ENCODE data around the gene STXBP5L. TPM values are rescaled to one million over a fixed set of nuclear protein-coding genes. Genes with fewer than 3 reads are reported as not detected.

Gene STXBP5L
- polyA plus RNA-seq, 6 donors from 2014 or later = not detected

GRCh38 chr3:120926146-120926545, 18.1 kb downstream of the STXBP5L start:
- Mint-ChIP-seq H3K4me3 (no peak overlapping the region), H3K9me3 (peaks cover 0 to 53% (median 24%) of the 10 kb centered on the region in 7 donors), H3K27me3 (no peaks in the 10 kb centered on the region), H3K27ac (peak overlapping the region in 1 of 6 donors; percentile 46), H3K36me3 (peaks cover 4 to 12% of the 10 kb centered on the region in 2 donors), H3K4me1 (no peaks in the 10 kb centered on the region)
- no peak for ATAC-seq (ENCODE audit: low read depth in 2 of 2)
- no peak for DNase-seq

GRCh38 chr3:120928991-120929390, 21.0 kb downstream of the STXBP5L start:
- Mint-ChIP-seq H3K27ac (no peak overlapping the region), H3K27me3 (no peaks in the 10 kb centered on the region), H3K9me3 (peaks cover 0 to 42% (median 19%) of the 10 kb centered on the region in 7 donors), H3K4me1 (no peaks in the 10 kb centered on the region), H3K4me3 (no peak overlapping the region), H3K36me3 (peaks cover 4 to 12% of the 10 kb centered on the region in 2 donors)
- no peak for ATAC-seq (ENCODE audit: low read depth in 2 of 2)
- no peak for DNase-seq

DNA sequence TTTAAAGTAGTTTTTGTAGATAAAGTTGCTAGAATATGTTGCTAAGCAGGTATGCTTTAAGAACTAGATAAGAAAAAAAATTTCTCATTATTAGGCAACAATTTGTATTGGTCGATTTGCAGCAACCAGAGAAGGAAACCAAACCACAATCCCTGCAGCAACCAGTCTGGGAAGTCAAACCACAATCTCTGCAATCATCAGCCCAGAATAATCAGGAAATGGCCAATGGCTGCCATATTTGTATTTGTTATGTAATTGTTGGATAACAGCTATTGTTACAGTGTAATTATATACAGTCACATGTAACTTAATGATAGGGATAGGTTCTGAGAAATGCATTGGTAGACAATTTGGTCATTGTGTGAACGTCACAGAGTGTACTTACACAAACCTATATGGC, 23.6 kb downstream of the STXBP5L start:
- Mint-ChIP-seq H3K36me3 (peaks cover under 1 to 4% of the 10 kb centered on the region in 2 donors), H3K27me3 (no peaks in the 10 kb centered on the region), H3K4me1 (no peaks in the 10 kb centered on the region), H3K4me3 (no peak overlapping the region), H3K9me3 (peaks cover 0 to 34% (median 11%) of the 10 kb centered on the region in 7 donors), H3K27ac (no peak overlapping the region)
- DNase-seq (no peak), ATAC-seq (ENCODE audit: low read depth in 2 of 2) (no peak)

DNA sequence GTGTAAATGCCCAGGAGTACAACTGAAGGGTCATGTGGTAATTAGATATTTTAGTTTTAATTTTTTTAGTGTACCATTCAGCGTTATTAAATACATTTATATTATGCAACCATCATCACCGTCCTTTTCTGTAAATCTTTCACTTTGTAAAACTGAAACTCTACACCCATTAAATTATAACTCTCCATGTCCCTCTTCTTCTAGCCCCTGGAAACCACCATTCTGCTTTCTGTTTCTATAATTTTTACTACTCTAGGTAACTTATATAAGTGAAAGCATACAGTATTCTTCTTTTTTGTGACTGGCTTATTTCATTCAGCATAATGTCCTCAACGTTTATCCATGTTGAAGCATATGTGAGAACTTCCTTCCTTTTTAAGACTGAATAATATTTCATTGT, 48.1 kb downstream of the STXBP5L start:
- no peaks in the 10 kb centered on the region for H3K27me3 Mint-ChIP-seq
- ATAC-seq (ENCODE audit: low read depth in 2 of 2) = no peak

GRCh38 chr3:120982608-120983320, 74.8 kb downstream of the STXBP5L start:
- Mint-ChIP-seq H3K36me3 (peaks cover 0 to 8% of the 10 kb centered on the region in 2 donors), H3K27ac (no peak overlapping the region), H3K27me3 (no peaks in the 10 kb centered on the region), H3K9me3 (peaks cover 8 to 21% (median 11%) of the 10 kb centered on the region in 7 donors), H3K4me1 (no peaks in the 10 kb centered on the region), H3K4me3 (no peak overlapping the region)
- DNase-seq (no peak), ATAC-seq (ENCODE audit: low read depth in 2 of 2) (no peak)

More for the DNA sequence above, 48.1 kb downstream of the STXBP5L start:
- H3K27ac Mint-ChIP-seq = no peak overlapping the region
- no peak overlapping the region for H3K4me3 Mint-ChIP-seq
- DNase-seq = no peak
- peaks cover 0 to 13% (median 4%) of the 10 kb centered on the region in 7 donors for H3K9me3 Mint-ChIP-seq
- no peaks in the 10 kb centered on the region for H3K36me3 Mint-ChIP-seq
- H3K4me1 Mint-ChIP-seq = no peaks in the 10 kb centered on the region

- Mint-ChIP-seq H3K27me3 (no peaks in the 10 kb centered on the region), H3K36me3 (peaks cover 0 to 8% of the 10 kb centered on the region in 2 donors), H3K4me3 (no peak overlapping the region), H3K27ac (no peak overlapping the region), H3K9me3 (peaks cover 5 to 21% (median 11%) of the 10 kb centered on the region in 7 donors), H3K4me1 (no peaks in the 10 kb centered on the region)
- ATAC-seq (ENCODE audit: low read depth in 2 of 2) (no peak), DNase-seq (no peak)
Measured at GRCh38 chr3:120983321-120983665, 75.3 kb downstream of the STXBP5L start.

GRCh38 chr3:120983841-120984240, 75.8 kb downstream of the STXBP5L start:
- ATAC-seq (ENCODE audit: low read depth in 2 of 2) = no peak
- Mint-ChIP-seq H3K36me3 (peaks cover 0 to 8% of the 10 kb centered on the region in 2 donors), H3K27me3 (no peaks in the 10 kb centered on the region), H3K9me3 (peaks cover 6 to 21% (median 13%) of the 10 kb centered on the region in 7 donors), H3K4me1 (no peaks in the 10 kb centered on the region), H3K27ac (peak overlapping the region in 1 of 6 donors; percentile 85), H3K4me3 (no peak overlapping the region)
- no peak for DNase-seq

DNA sequence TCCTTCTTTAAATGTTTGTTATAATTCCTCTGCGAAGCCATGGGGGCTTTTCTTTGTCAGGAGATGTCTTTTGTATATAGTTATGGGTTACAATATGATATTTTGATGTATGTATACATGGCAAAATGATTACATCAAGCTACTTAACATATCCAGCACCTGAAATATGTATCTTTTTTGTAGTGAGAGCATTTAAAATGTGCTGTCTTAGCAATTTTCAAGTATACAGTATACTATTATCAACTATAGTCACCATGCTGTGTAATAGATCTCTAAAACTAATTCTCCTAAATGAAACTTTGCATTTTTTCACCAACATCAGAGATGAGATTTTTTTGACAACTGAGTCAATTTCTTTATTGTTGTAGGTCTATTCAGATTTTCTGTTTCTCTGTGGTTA, 77.2 kb downstream of the STXBP5L start:
- Mint-ChIP-seq H3K27me3 (no peaks in the 10 kb centered on the region), H3K4me1 (no peaks in the 10 kb centered on the region), H3K36me3 (no peaks in the 10 kb centered on the region), H3K4me3 (no peak overlapping the region), H3K27ac (no peak overlapping the region), H3K9me3 (peaks cover 4 to 19% (median 9%) of the 10 kb centered on the region in 7 donors)
- DNase-seq (no peak), ATAC-seq (ENCODE audit: low read depth in 2 of 2) (no peak)

- no peaks in the 10 kb centered on the region for H3K4me1 Mint-ChIP-seq
Measured at GRCh38 chr3:120988994-120989393, 81.0 kb downstream of the STXBP5L start.

GRCh38 chr3:121018917-121019321, 110.9 kb downstream of the STXBP5L start:
- Mint-ChIP-seq H3K27ac (no peak overlapping the region), H3K27me3 (no peaks in the 10 kb centered on the region), H3K4me3 (no peak overlapping the region), H3K9me3 (peaks cover 0 to 20% (median 10%) of the 10 kb centered on the region in 7 donors), H3K4me1 (no peaks in the 10 kb centered on the region), H3K36me3 (no peaks in the 10 kb centered on the region)
- DNase-seq (no peak), ATAC-seq (ENCODE audit: low read depth in 2 of 2) (no peak)

More at GRCh38 chr3:120988994-120989393, 81.0 kb downstream of the STXBP5L start:
- no peak overlapping the region for H3K4me3 Mint-ChIP-seq
- no peak overlapping the region for H3K27ac Mint-ChIP-seq
- H3K36me3 Mint-ChIP-seq = no peaks in the 10 kb centered on the region
- H3K9me3 Mint-ChIP-seq = peaks cover 0 to 14% (median 6%) of the 10 kb centered on the region in 7 donors
- no peaks in the 10 kb centered on the region for H3K27me3 Mint-ChIP-seq
- DNase-seq (no peak), ATAC-seq (ENCODE audit: low read depth in 2 of 2) (no peak)

- Mint-ChIP-seq H3K4me3 (no peak overlapping the region), H3K27ac (no peak overlapping the region), H3K4me1 (no peaks in the 10 kb centered on the region), H3K9me3 (peaks cover 0 to 9% (median 4%) of the 10 kb centered on the region in 7 donors), H3K27me3 (no peaks in the 10 kb centered on the region), H3K36me3 (no peaks in the 10 kb centered on the region)
- ATAC-seq (ENCODE audit: low read depth in 2 of 2) (no peak), DNase-seq (no peak)
Measured at GRCh38 chr3:121063628-121064027, 155.6 kb downstream of the STXBP5L start.

DNA sequence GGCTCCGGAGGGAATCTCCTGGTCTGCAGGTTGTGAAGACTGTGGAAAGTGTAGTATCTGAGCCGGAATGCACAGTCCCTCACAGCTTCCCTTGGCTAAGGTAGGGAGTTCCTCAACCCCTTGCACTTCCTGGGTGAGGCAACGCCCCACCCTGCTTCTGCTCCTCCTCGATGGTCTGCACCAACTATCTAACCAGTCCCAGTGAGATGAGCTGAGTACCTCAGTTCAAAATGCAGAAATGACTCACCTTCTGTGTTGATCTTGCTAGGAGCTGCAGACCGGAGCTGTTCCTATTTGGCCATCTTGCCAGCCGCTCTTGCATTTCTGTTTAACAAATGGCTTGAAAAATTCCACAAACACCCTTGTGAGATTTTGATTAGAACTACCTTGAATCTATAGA, 156.1 kb downstream of the STXBP5L start:
- no peak overlapping the region for H3K27ac Mint-ChIP-seq
- DNase-seq (no peak), ATAC-seq (ENCODE audit: low read depth in 2 of 2) (no peak)
- peak overlapping the region in 1 of 8 donors; percentile 16 for H3K4me3 Mint-ChIP-seq
- H3K36me3 Mint-ChIP-seq = no peaks in the 10 kb centered on the region
- no peaks in the 10 kb centered on the region for H3K4me1 Mint-ChIP-seq
- H3K27me3 Mint-ChIP-seq = no peaks in the 10 kb centered on the region
- peaks cover 0 to 9% (median 4%) of the 10 kb centered on the region in 7 donors for H3K9me3 Mint-ChIP-seq

DNA sequence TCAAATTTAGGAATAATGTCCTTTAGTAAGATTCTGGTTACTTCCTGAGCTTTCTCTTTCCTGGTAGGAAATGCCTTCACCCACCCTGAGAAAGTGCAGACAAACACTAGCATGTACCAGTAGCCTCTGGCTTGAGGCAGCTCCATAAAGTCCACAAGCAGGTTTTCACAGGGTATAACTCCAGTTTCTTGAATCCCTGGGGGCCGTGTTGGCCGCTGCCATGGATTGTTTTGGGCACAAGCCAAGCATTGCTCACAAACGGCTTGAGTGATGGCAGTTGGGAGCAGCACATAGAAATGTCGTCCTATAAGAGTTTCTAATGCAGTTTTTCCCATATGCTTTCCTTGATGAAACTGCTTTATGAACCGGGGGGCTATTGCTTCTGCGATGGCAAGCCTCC, 164.1 kb downstream of the STXBP5L start:
- ATAC-seq (ENCODE audit: low read depth in 2 of 2) (no peak), DNase-seq (no peak)
- H3K27me3 Mint-ChIP-seq = no peaks in the 10 kb centered on the region
- H3K4me1 Mint-ChIP-seq = no peaks in the 10 kb centered on the region
- H3K27ac Mint-ChIP-seq = no peak overlapping the region
- peaks cover 0 to 12% (median 0%) of the 10 kb centered on the region in 7 donors for H3K9me3 Mint-ChIP-seq
- no peaks in the 10 kb centered on the region for H3K36me3 Mint-ChIP-seq
- H3K4me3 Mint-ChIP-seq = no peak overlapping the region

GRCh38 chr3:121073011-121073410, 165.0 kb downstream of the STXBP5L start:
- DNase-seq = no peak
- no peak overlapping the region for H3K27ac Mint-ChIP-seq
- H3K36me3 Mint-ChIP-seq = no peaks in the 10 kb centered on the region
- peaks cover 0 to 15% (median 0%) of the 10 kb centered on the region in 7 donors for H3K9me3 Mint-ChIP-seq
- H3K27me3 Mint-ChIP-seq = no peaks in the 10 kb centered on the region
- H3K4me1 Mint-ChIP-seq = no peaks in the 10 kb centered on the region
- no peak for ATAC-seq (ENCODE audit: low read depth in 2 of 2)
- H3K4me3 Mint-ChIP-seq = no peak overlapping the region

Data from naive B cell (primary cell).